CD4-positive, alpha-beta T cell (primary cell): ENCODE results near the gene KIF11. TPM values are rescaled to one million over a fixed set of nuclear protein-coding genes. Genes with fewer than 3 reads are reported as not detected.

ENCODE experiments used
- ATAC-seq: fragments of 200-7000 bp; cut with Tn5 transposase; one replicate; pipeline ENCODE4 v1.10.0; 2022; ENCODE audit warnings: mild to moderate bottlenecking; ENCODE audit not compliant: poor library complexity
- CTCF ChIA-PET: fragments of 350-600 bp; sonication (Branson Sonifier 250); formaldehyde crosslinking; loops from one replicate; lab custom pipeline; 2021; ENCODE audit warnings: antibody characterized with exemption, inconsistent platforms; lab: Charles Lee
- POLR2A ChIA-PET: fragments of 350-600 bp; sonication (Branson Sonifier 250); formaldehyde crosslinking; loops from one replicate; lab custom pipeline; 2021; ENCODE audit warnings: antibody characterized with exemption, inconsistent platforms; lab: Charles Lee
- DNase-seq, 14 experiments: peaks; one replicate each; pipeline ENCODE4 v3.0.0-alpha.2; 2013 to 2020; ENCODE audit warnings: mixed read lengths in 2 of 14
- H3K27ac ChIP-seq, 2 donors: one replicate each; pipeline versions ENCODE4 v1.5.1 to v1.7.0; 2013; ENCODE audit warnings: low read length in 2 of 2, low read depth in 1 of 2, mild to moderate bottlenecking in 1 of 2
- H3K27me3 ChIP-seq, 2 experiments: 1 replicate in 1 of 2; 2 replicates in 1 of 2; pipeline versions ENCODE4 v1.6.1 to v1.7.0; 2013; ENCODE audit warnings: low read length in 2 of 2, control low read depth in 1 of 2, mild to moderate bottlenecking in 1 of 2, moderate library complexity in 1 of 2; ENCODE audit not compliant: insufficient read depth in 2 of 2, control insufficient read depth in 1 of 2
- H3K36me3 ChIP-seq: one replicate; pipeline ENCODE4 v1.6.1; 2013; ENCODE audit warnings: low read length, control low read depth; ENCODE audit not compliant: insufficient read depth
- H3K4me1 ChIP-seq: one replicate; pipeline ENCODE4 v1.6.1; 2013; ENCODE audit warnings: low read length, control low read depth; ENCODE audit not compliant: insufficient read depth
- H3K4me3 ChIP-seq: one replicate; pipeline ENCODE4 v1.5.1; 2013; ENCODE audit warnings: mild to moderate bottlenecking, low read length, moderate library complexity
- H3K9me3 ChIP-seq, 2 experiments: 1 replicate in 1 of 2; 2 replicates in 1 of 2; pipeline versions ENCODE4 v1.6.1 to v1.7.0; 2013; ENCODE audit warnings: low read length in 2 of 2, mild to moderate bottlenecking in 2 of 2, control low read depth in 1 of 2, moderate library complexity in 1 of 2; ENCODE audit not compliant: control insufficient read depth in 1 of 2, insufficient read depth in 1 of 2
- H3K27ac Mint-ChIP-seq: one replicate; pipeline ENCODE4 v1.8.0; 2020; ENCODE audit warnings: mixed read lengths
- H3K27me3 Mint-ChIP-seq: one replicate; pipeline ENCODE4 v1.8.0; 2021; ENCODE audit warnings: mixed read lengths
- H3K36me3 Mint-ChIP-seq: one replicate; pipeline ENCODE4 v1.8.0; 2021; ENCODE audit warnings: low read depth, mixed read lengths
- H3K4me1 Mint-ChIP-seq: one replicate; pipeline ENCODE4 v1.8.0; 2021; ENCODE audit warnings: low read depth, mixed read lengths
- H3K4me3 Mint-ChIP-seq: one replicate; pipeline ENCODE4 v1.8.0; 2020; ENCODE audit warnings: mild to moderate bottlenecking, mixed read lengths
- H3K9me3 Mint-ChIP-seq: one replicate; pipeline ENCODE4 v1.8.0; 2020; ENCODE audit warnings: mixed read lengths
- CTCF ChIP-seq: fragments of 200-600 bp; IDR thresholded peaks from one replicate; pipeline ENCODE4 v1.8.0; 2022; ENCODE audit warnings: antibody characterized with exemption, mild to moderate bottlenecking
- intact Hi-C, 2 experiments: fragments of 100-400 bp; cut with DNase I in 1 of 2; cut with micrococcal nuclease in 1 of 2; formaldehyde crosslinking; loops; one replicate each; pipeline versions ENCODE4 v1.15.1 to v1.9.0; 2023 to 2025; cut with DNase I, micrococcal nuclease
- total RNA-seq, 174 experiments: library from RNA in 2 of 174; stranded (reverse) in 2 of 174; gene quantifications; one replicate each; pipeline ENCODE4 v1.2.3 and lab custom pipeline; 2021 to 2026

KIF11 gene
- total RNA-seq, 2 experiments from 2014 or later = 0.38 to 0.47 TPM

- no peaks in the 10 kb centered on the region for H3K4me1 Mint-ChIP-seq
These were observed 62.5 kb downstream of the KIF11 start for GRCh38 chr10:92655426-92655825.

GRCh38 chr10:92656266-92656961 lies 63.5 kb downstream of the KIF11 start:
- Mint-ChIP-seq H3K4me3 (no peak overlapping the region), H3K27me3 (no peaks in the 10 kb centered on the region), H3K27ac (no peak overlapping the region), H3K9me3 (peaks cover 3% of the 10 kb centered on the region), H3K4me1 (no peaks in the 10 kb centered on the region), H3K36me3 (no peaks in the 10 kb centered on the region)
- Histone ChIP-seq H3K27ac (no peak overlapping the region), H3K4me3 (no peak overlapping the region), H3K27me3 (no peaks in the 10 kb centered on the region), H3K36me3 (no peaks in the 10 kb centered on the region), H3K9me3 (peaks cover 0 to 3% of the 10 kb centered on the region in 2 experiments), H3K4me1 (no peaks in the 10 kb centered on the region)
- CTCF ChIA-PET = no interaction called here
- no peak for TF ChIP-seq CTCF
- POLR2A ChIA-PET = no interaction called here
- no peak for DNase-seq
- no peak for ATAC-seq
- intact Hi-C loops = no loop called here

More at GRCh38 chr10:92655426-92655825, 62.5 kb downstream of the KIF11 start:
- Histone ChIP-seq H3K4me3 (no peak overlapping the region), H3K27me3 (no peaks in the 10 kb centered on the region), H3K36me3 (no peaks in the 10 kb centered on the region), H3K4me1 (no peaks in the 10 kb centered on the region), H3K27ac (no peak overlapping the region), H3K9me3 (no peaks in the 10 kb centered on the region)
- no peaks in the 10 kb centered on the region for H3K9me3 Mint-ChIP-seq
- H3K27ac Mint-ChIP-seq = no peak overlapping the region
- ChIA-PET POLR2A (no interaction called here), CTCF (no interaction called here)
- DNase-seq (no peak), ATAC-seq (no peak)
- TF ChIP-seq CTCF = no peak
- no peaks in the 10 kb centered on the region for H3K27me3 Mint-ChIP-seq
- H3K4me3 Mint-ChIP-seq = no peak overlapping the region
- intact Hi-C loops = no loop called here
- no peaks in the 10 kb centered on the region for H3K36me3 Mint-ChIP-seq

- DNase-seq (no peak), ATAC-seq (no peak)
- intact Hi-C loops = no loop called here
- no peaks in the 10 kb centered on the region for H3K4me1 Mint-ChIP-seq
- ChIA-PET CTCF (no interaction called here), POLR2A (no interaction called here)
- peaks cover 3% of the 10 kb centered on the region for H3K9me3 Mint-ChIP-seq
- TF ChIP-seq CTCF = no peak
- no peak overlapping the region for H3K27ac Mint-ChIP-seq
- H3K36me3 Mint-ChIP-seq = no peaks in the 10 kb centered on the region
- H3K27me3 Mint-ChIP-seq = no peaks in the 10 kb centered on the region
- no peaks in the 10 kb centered on the region for H3K4me1 ChIP-seq
- H3K36me3 ChIP-seq = no peaks in the 10 kb centered on the region
- no peak overlapping the region for H3K27ac ChIP-seq
- H3K9me3 ChIP-seq = peaks cover 0 to 7% of the 10 kb centered on the region in 2 experiments
- no peak overlapping the region for H3K4me3 ChIP-seq
- no peaks in the 10 kb centered on the region for H3K27me3 ChIP-seq
- no peak overlapping the region for H3K4me3 Mint-ChIP-seq
These were observed 64.1 kb downstream of the KIF11 start for GRCh38 chr10:92657024-92657423.
